ENCODE data around the gene PLA2G6.
A peak's percentile ranks its signal among the peaks of the same experiment; 100 is the strongest.
"Not testable (repeated sequence)": the region's sequence is repeated elsewhere in the genome, so short reads cannot be mapped to it uniquely, and the experiment has no call there.

The PLA2G6 gene

GRCh38 chr22:38148245-38148644 lies 33.4 kb downstream of the PLA2G6 start:
- TF ChIP-seq CTCF (IDR thresholded peaks at IDR 0.05; ENCODE audit: low read depth, low read length, missing control alignments), result no peak
- peak; percentile 71 for DNase-seq (ENCODE audit: extremely low read depth, low read depth)
- no peak overlapping the region for H3K4me3 ChIP-seq (replicated peaks; ENCODE audit: low read depth, low read length)

- DNase-seq (ENCODE audit: extremely low read depth, low read depth), result not testable (repeated sequence)
Measured at GRCh38 chr22:38146166-38146565, 35.5 kb downstream of the PLA2G6 start.

GRCh38 chr22:38144025-38144405 lies 37.6 kb downstream of the PLA2G6 start:
- H3K4me3 ChIP-seq (replicated peaks; ENCODE audit: low read depth, low read length), result no peak overlapping the region
- no peak for TF ChIP-seq CTCF (IDR thresholded peaks at IDR 0.05; ENCODE audit: low read depth, low read length, missing control alignments)
- DNase-seq (ENCODE audit: extremely low read depth, low read depth), result no peak

More at GRCh38 chr22:38146166-38146565, 35.5 kb downstream of the PLA2G6 start:
- not testable (repeated sequence) for H3K4me3 ChIP-seq (replicated peaks; ENCODE audit: low read depth, low read length)

GRCh38 chr22:38142606-38143005 lies 39.0 kb downstream of the PLA2G6 start:
- no peak for TF ChIP-seq CTCF (IDR thresholded peaks at IDR 0.05; ENCODE audit: low read depth, low read length, missing control alignments)

DNA sequence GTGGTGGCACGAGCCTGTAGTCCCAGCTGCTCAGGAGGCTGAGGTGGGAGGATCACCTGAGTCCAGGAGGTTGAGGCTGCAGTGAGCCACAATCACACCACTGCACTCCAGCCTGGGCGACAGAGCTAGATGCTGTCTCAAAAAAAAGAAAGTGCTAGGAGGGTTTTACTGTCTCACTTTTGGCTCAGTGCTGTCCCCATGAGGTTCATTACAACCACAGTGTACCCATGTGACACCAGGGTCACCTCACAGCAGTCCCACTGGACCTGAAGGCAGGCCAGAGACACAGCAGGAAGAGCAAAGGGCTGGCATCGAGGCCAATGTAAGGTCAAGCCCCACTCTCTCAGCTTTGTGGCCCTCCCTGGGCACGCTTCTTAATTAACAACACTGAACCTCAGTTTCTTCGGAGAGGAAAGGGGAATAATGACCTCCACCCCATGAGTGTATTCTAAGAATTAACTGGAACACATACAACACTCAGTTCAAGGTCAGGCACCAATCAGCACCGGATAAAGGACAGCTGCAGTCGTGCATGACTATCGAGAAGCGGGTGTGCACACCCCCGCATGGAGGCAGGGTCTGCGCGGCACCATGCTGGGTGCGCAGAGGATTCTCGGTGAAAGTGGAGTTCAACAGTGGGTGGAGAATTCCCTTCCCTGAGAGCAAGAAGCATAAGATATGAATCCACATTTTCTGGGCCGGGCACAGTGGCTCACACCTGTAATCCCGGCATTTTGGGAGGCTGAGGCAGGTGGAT lies 40.2 kb downstream of the PLA2G6 start:
- no peak for DNase-seq (ENCODE audit: extremely low read depth, low read depth)
- H3K4me3 ChIP-seq (replicated peaks; ENCODE audit: low read depth, low read length), result no peak overlapping the region
- TF ChIP-seq CTCF (IDR thresholded peaks at IDR 0.05; ENCODE audit: low read depth, low read length, missing control alignments), result no peak

More at GRCh38 chr22:38142606-38143005, 39.0 kb downstream of the PLA2G6 start:
- H3K4me3 ChIP-seq (replicated peaks; ENCODE audit: low read depth, low read length), result no peak overlapping the region
- DNase-seq (ENCODE audit: extremely low read depth, low read depth), result no peak

DNA sequence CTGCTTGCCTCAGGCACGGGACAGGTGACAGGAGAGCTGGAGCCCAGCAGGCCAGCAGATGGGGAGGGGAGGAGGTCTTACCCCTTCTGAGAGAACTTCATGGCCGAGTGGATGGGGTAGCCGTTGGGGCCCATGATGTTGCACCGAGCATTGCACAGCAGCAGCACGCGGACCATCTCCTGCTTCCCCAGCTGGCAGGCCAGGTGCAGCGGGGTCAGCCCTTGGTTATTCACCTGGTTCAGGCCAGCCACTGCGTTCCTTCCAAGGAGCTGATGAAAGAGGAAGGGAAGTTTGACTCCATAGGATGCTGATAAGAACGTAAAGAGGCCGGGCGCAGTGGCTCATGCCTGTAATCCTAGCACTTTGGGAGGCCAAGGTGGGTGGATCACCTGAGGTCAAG lies 41.7 kb downstream of the PLA2G6 start:
- TF ChIP-seq CTCF (IDR thresholded peaks at IDR 0.05; ENCODE audit: low read depth, low read length, missing control alignments), result no peak
- H3K4me3 ChIP-seq (replicated peaks; ENCODE audit: low read depth, low read length), result no peak overlapping the region
- no peak for DNase-seq (ENCODE audit: extremely low read depth, low read depth)

GRCh38 chr22:38138961-38139360 lies 42.7 kb downstream of the PLA2G6 start:
- no peak overlapping the region for H3K4me3 ChIP-seq (replicated peaks; ENCODE audit: low read depth, low read length)
- DNase-seq (ENCODE audit: extremely low read depth, low read depth), result no peak
- no peak for TF ChIP-seq CTCF (IDR thresholded peaks at IDR 0.05; ENCODE audit: low read depth, low read length, missing control alignments)
